WI38 (cell line): Measurements from ENCODE around the gene TAMALIN.
A peak's percentile ranks its signal among the peaks of the same experiment; 100 is the strongest.

ENCODE experiments used
- H3K4me3 ChIP-seq: 2 replicates; pipeline ENCODE4 v1.5.1; 2011; ENCODE audit warnings: low read depth, mild to moderate bottlenecking, control low read depth, low read length
- CTCF ChIP-seq: IDR thresholded peaks from 2 replicates; pipeline ENCODE4 v1.5.1; 2012; ENCODE audit warnings: low read depth, mild to moderate bottlenecking, control low read depth, low read length

The TAMALIN gene

GRCh38 chr12:52052468-52053186 lies 45.9 kb downstream of the TAMALIN start:
- no peak for TF ChIP-seq CTCF
- peak overlapping the region; percentile 78 for H3K4me3 ChIP-seq

DNA sequence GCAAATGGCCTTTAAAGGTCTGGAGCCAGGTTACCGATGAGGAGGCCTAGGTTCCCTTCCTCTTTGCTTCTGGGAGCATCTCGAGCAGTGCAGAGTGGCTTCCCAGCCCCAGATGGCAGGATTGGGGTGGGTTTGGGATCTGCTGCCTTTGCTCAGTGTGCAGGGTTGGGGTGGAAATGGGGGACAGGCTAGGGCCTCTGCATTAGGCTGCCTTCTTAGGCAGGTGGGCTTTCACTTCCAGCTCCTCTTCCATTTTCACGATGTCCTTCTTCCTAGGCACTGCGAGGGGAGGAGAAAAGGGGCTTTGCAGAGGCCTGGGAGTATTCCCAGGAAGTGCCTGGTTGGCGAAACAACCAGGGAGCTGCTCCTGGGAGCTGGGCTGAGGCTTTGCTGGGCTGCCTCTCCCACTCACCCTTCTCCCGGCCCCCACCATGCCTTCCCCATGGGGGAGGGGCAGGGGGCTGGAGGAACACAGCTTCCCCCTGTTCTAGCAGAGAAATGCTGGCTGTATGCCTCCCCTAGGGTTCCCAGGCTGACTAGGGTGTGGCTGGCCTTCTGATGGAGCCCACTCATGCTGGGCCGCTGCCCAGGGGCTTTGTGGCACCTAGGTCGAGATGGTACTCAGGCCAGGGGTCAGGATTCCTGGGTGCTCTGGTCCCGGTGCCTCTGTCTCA lies 46.9 kb downstream of the TAMALIN start:
- TF ChIP-seq CTCF = no peak
- H3K4me3 ChIP-seq = no peak overlapping the region

- H3K4me3 ChIP-seq = no peak overlapping the region
- TF ChIP-seq CTCF = no peak
Measured at GRCh38 chr12:52054231-52054832, 47.6 kb downstream of the TAMALIN start.

- no peak for TF ChIP-seq CTCF
- H3K4me3 ChIP-seq = no peak overlapping the region
Measured at GRCh38 chr12:52054833-52055730, 48.3 kb downstream of the TAMALIN start.

GRCh38 chr12:52055731-52056711 lies 49.3 kb downstream of the TAMALIN start:
- no peak for TF ChIP-seq CTCF
- no peak overlapping the region for H3K4me3 ChIP-seq
